ENCODE data around the gene DAP3. TPM values are rescaled to one million over a fixed set of nuclear protein-coding genes. Genes with fewer than 3 reads are reported as not detected.
"Not testable (repeated sequence)": the region's sequence is repeated elsewhere in the genome, so short reads cannot be mapped to it uniquely, and the experiment has no call there.

DAP3 gene
- total RNA-seq, 1 donor from 2014 or later, result 59.1 TPM

DNA sequence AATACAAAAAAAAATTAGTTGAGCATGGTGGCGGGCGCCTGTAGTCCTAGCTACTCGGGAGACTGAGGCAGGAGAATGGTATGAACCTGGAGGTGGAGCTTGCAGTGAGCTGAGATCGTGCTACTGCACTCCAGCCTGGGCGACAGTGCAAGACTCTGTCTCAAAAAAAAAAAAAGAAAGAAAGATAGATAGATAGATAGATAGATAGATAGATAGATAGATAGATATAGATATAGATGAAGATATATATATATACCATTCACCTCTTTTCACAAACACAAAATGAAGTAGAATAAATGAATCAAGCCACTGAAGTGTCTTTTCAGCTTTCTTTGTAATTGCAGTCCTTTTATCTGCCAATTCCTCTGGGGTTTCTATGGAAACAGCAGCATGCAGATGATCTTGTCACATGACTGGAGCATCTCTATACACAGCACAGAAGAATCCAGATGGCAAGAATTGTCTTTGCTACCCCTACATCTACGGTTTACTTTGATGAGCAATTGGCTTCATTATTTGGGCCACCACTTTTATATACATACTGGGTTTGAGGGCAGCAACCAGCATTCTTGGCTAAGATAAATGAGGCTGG lies 29.7 kb downstream of the DAP3 start:
- not testable (repeated sequence) for DNase-seq

DNA sequence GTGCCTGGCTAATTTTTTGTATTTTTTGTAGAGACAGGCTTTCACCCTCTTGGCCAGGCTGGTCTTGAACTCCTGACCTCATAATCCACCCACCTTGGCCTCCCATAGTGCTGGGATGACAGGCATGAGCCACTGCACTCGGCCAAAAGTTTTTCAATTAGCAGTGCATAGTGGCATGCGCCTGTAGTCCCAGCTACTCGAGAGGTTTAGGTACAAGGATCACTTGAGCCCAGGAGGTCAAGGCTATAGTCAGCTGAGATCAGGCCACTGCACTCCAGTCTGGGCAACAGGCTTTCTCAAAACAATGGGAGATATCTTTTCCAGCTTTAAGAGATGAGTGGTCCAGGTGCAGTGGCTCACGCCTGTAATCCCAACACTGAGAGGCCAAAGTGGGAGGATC lies 30.8 kb downstream of the DAP3 start:
- no peak for DNase-seq

DNA sequence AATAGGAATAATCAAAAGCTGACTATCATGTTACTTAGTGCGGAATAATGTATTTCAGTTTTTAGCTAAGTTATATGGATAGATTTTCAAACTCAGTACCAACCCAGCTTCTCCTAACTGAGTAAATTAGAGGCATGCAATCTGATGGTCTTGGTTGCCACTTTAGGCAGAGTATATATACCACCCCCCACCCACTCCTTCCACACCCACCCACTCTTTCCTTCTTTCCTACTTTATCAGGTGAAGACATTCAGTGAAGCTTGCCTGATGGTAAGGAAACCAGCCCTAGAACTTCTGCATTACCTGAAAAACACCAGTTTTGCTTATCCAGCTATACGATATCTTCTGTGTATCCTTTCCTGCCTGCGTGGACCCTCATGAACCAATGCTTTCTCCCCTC lies 36.3 kb downstream of the DAP3 start:
- no peak for DNase-seq

DNA sequence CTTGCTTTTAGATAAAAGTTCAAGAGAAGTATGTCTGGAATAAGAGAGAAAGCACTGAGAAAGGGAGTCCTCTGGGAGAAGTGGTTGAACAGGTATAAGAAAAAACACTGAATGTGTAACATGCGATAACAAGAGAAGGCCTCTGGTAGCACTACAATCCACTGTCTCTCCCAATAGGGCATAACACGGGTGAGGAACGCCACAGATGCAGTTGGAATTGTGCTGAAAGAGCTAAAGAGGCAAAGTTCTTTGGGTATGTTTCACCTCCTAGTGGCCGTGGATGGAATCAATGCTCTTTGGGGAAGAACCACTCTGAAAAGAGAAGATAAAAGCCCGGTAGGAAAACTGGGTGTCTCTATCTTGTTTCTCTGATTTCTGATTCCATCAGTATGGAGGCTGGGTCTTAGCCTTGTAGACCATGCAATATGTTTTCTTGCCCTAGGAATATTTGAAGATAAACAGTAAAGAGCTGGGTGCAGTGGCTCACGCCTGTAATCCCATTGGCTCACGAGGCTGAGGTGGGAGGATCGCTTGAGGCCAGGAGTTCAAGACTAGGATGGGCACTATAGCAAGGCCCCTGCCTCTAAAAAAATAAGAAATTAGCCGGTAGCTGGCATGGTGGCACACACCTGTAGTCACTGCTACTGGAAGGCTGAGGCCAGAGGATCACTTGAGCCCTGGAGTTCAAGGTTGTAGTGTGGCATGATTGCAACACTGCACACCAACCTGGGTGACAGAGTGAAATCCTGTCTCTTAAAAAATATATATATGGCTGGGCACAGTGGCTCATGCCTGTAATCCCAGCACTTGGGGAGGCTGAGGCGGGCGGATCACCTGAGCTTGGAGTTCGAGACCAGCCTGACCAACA lies 40.4 kb downstream of the DAP3 start:
- DNase-seq, result peak; percentile 24

DNA sequence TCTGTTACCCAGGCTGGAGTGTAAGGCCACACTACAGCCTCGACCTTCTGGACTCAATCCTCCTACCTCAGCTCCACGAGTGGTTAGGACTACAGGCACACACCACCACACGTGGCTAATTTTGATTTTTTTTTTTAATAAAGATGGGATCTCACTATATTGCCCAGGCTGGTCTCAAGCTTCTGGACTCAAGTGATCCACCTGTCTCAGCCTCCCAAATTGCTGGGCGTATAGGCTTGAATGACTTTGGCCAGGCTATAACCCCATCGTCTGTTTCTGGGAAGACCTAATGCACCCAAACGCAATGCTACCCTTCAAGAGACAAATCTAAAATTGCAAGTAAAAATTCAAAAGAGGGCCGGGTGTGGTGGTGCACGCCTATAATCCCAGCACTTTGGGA lies 52.1 kb downstream of the DAP3 start:
- no peak for DNase-seq

DNA sequence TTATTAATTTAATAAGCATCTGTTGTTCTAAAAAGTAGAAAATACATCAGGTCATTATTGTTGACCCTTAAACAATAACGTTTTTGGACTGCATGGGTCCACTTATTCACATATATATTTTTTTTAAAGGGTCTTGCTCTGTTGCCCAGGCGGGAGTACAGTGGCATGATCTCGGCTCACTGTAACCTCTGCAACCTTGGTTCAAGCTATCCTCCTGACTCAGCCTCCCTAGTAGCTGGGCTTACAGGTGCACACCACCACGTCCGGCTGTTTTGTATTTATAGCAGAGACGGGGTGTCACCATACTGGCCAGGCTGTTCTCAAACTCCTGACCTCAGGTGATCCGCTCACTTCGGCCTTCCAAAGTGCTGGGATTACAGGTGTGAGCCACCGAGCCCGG lies 53.0 kb downstream of the DAP3 start:
- no peak for DNase-seq

DNA sequence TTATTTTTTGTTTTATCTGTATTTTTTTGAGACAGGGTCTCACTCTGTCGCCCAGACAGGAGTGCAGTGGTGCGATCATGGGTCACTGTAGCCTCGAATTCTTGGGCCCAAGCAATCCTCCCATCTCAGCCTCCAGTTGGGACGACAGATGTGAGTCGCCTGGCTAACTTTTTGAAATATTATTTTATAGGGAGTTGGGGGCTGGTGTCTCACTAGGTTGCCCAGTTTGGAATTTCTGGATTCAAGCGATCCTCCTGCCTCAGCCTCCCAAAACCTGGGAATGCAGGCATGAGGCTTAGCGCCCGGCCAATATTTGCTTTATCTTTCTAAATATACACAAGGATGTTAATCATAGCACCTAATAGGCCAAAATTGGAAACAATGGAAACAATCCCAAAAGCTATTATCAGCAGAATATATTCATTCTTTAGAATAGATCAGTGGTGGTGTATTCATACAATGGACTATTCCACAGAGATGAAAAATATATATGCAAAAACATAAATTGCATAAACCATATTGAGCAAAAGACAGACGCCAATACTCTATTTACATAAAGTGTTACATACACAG lies 55.9 kb downstream of the DAP3 start:
- DNase-seq, result no peak

DNA sequence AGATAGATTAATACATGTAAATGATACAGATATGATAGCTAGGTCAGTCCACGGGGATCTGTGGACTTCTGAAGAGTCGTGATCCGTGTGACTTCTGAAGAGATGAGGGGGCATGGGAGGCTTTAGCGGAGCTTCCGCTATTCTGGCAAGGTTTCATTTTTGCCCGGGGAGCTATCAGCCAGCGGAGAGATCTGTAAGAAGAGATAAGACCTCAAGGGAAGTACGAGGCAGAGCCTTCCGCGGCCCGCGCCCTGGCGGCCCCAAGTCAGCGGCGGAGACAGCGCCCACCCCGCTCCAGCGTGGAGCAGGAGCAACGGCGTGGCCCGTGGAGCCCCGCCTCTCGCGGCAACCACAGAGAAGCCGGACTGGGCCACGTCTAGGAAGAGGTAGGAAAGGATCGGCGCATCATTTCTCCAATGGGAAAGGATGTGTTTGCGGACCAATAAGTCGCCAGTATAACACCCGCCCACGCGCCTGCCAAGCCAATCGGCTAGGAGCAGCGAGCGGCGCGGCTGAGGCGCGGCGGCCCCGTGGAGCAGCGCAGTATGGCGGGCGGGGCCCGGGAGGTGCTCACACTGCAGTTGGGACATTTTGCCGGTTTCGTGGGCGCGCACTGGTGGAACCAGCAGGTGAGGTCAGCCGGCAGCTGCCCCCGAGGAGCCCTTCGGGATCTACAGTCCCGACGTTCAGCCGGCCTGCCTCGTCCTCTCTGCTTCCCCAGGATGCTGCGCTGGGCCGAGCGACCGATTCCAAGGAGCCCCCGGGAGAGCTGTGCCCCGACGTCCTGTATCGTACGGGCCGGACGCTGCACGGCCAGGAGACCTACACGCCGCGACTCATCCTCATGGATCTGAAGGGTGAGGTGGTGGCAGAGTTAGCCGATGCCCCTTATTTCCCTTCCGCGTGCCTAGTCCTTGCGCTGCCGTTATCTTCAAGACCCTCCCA lies 56.7 kb downstream of the DAP3 start:
- DNase-seq, result peak; percentile 96

DNA sequence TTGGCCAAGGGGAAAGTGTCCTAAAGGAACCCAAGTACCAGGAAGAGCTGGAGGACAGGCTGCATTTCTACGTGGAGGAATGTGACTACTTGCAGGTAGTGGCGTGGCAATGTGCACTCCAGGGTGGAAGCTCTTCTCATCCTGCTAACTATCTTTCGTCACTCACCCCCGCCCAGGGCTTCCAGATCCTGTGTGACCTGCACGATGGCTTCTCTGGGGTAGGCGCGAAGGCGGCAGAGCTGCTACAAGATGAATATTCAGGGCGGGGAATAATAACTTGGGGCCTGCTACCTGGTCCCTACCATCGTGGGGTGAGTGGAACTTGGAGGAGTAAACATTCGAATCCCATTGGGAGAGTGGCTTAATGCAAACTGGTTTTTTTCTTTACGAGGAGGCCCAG lies 58.7 kb downstream of the DAP3 start:
- DNase-seq, result not testable (repeated sequence)

DNA sequence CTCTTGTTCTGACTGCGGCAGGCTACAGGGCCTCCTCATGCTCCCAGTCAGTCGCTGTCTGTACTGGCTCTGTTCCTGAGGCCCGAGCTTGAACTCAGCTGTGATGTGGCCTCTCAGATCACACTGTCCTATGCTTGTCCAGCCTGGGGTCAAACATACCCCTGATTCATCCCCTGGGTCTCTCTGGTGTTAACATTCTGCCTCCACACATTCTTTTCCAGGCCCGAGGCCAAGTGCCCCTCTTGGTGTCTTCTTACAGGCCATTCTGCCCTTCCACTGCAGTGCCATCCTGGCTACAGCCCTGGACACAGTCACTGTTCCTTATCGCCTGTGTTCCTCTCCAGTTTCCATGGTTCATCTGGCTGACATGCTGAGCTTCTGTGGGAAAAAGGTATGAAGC lies 59.2 kb downstream of the DAP3 start:
- DNase-seq, result not testable (repeated sequence)

DNA sequence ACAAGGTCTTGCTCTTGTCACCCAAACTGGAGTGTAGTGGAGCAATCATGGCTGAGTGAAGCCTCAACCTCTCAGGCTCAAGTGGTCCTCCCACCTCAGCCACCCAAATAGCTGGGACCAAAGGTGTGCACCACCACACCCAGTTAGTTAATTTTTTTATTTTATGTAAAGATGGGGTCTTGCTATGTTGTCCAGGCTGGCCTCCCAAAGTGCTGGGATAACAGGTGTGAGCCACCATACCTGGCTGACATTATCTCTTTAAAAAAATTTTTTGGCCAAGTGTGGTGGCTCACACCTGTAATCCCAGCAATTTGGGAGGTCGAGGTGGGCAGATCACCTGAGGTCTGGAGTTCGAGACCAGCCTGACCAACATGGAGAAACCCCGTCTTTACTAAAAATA lies 70.1 kb downstream of the DAP3 start:
- DNase-seq, result not testable (repeated sequence)

DNA sequence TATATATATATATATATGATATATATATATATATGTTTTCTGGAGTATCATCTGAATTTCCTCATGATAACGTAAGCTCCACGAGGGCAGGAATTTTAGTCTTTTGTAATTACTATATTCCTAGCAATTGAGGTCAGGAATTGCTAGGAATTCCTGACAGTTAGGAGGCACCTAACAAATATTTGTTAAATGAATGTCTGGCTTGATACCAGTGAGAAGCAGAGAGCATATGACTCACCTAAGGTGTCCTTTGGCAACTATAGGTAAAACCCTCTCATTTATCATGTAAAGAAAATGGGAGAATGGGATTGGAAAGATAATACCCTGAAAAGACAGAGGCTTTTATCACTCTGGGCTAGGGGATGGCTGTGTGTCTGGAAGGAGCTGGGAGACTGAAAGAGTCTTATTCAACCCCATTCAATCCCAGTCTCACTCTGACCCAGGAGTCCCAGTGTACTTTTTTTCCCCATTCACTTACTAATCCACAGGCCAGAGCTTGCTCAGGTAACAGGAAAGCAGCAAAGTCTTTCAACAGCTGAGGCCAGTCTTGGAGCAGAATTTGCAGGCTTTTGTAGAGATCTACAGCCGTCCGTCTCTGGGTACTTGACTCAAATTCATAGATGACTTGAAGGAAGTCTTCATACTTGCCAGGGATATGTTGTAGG lies 71.2 kb downstream of the DAP3 start:
- DNase-seq, result no peak

DNA sequence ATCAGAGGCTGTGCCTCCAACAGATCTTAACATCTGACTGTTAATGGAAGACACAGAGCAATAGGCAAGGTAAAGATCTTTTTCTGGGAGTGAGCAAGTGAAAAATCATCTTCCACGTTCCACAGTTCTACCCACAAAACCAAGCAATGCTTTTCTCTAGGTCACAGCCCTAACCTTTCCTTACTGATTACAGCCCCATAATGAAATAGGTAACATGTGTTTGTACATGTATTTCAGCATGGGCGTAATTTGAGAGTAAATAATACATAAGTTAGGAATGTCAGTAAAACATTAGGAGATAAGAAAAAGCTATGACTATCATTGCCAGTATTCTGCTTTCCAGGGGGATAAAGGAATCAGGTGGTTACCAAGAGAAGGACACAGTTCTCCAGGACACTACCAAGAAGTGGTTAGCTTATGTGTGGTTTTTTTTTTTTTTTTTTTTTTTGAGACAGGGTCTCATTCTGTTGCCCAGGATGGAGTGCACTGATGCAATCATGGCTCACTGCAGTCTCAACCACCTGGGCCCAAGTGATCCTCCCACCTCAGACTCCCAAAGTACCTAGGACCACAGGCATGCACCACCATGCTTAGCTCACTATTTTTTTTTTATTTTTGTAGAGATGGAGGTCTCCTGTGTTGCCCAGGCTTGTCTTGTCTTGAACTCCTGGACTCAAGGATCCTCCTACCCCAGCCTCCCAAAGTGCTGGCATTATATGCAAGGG lies 72.0 kb downstream of the DAP3 start:
- no peak for DNase-seq

DNA sequence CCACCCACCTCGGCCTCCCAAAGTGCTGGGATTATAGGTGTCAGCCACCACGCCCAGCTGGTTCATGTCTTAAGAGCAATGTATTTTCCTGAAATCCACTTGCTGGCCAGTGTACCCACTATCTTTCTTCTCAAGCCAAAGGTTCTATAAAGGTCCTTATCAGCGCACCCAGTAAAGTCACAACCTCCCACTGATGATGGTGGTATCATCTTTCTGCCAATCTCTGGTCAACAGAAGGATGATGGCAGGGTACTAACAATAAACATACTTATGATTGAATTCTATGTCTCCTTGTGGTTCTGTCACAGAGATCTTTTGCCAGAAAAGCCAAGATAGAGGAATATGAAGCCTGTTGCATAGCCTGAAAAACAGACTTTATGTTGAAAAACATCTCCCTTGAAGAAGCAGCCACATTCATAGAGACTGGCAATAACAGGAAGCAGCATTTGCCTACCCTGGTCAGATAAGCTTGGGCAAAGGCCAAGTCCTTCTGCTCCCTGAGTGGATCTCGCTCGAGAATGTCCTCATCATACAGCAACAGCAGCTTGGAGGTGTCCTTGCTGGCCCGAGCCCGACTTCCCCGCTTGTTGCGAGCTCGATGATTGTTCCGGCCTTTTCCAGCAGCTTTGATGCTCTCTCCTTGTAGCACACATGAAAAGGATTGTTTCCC lies 73.0 kb downstream of the DAP3 start:
- DNase-seq, result no peak

DNA sequence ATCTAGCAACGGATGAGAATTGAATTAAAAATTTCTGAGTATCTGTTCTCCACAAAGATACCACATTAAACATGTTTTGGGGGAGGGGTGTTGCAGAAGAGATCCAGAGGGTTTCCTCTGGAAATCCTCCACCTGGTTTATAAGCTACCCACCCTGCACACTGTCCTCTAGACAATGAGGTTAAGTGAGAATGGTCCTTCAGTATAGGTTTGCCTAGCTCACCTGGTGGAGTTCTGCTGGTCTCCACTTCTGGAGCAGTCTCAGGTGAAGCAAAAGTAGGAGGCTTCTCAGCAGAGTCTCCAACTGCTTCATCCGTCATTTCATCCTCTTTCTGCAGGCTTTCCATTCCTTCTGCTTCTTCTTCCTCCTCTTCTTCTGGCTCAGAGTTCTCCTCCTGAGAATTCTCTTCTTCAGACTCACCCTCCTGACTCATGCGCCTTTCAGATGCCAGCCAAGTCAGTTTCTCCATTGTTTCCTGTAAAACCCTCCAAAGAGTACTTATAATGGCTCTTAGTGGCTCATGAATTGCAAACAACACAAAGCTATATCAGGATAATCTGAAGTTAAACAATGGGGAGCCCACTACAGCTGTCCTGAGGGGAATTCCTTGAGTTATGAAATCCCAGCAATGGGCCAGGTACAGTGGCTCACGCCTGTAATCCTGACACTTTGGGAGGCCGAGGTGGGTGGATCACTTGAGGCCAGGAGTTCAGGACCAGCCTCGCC lies 74.4 kb downstream of the DAP3 start:
- DNase-seq, result not testable (repeated sequence)

DNA sequence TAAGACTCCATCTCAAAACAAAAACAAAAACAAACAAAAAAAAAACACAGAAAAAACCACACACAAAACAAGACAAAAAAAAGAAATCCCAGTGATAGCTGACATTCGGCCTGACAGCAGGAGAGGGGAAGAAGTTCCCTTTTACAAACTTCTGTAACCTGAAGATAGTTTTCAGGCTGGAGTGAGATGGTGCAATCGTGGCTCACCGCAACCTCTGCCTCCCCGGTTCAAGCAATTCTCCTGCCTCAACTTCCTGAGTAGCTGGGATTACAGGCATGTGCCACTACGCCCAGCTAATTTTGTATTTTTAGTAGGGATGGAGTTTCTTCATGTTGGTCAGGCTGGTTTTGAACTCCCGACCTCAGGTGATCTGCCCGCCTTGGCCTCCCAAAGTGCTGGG lies 75.1 kb downstream of the DAP3 start:
- not testable (repeated sequence) for DNase-seq

DNA sequence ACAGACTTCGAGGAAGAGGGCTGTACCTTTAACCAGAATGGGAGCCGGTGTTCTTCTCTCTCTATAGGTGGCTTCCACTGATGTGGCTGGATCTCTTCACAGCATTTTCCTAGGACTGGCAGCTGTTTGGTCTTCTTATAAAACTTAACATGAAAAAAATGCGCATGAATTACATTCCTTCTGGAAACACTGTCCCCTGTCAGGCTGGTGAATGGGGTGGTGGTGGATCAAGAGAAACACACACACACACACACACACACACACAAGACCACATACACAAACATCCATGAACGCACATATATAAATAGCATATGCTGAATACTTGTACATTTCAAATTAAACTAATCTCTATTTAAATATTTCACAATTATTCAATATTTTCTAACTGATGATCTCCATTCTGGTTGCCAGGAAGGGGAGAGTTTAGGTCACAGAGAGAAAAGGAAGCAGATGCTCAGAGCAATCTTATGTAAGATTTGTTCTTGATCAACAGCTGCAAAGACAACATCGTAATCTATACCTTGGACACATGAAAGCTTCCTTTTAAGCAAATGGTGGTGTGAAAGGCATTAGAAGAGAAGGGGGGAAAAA lies 78.6 kb downstream of the DAP3 start:
- not testable (repeated sequence) for DNase-seq

DNA sequence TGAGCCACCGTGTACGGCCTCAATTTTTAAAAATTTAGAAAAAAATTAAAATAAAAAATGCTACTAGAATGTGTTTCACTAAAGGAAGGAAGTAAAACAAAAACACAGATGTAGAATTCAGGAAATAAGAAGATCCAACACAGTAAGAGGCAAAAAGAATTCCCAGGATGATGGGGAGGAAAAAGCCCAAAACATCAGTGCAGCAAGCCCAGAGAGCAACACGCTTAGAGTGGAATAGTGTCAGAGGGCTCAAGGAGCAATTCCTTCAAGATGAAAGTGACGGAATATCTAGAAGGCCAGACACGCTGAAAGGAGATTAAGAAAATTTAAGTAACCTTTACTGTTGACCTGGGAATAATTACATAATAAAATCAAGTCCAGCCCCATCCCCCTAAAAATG lies 80.4 kb downstream of the DAP3 start:
- DNase-seq, result no peak

DNA sequence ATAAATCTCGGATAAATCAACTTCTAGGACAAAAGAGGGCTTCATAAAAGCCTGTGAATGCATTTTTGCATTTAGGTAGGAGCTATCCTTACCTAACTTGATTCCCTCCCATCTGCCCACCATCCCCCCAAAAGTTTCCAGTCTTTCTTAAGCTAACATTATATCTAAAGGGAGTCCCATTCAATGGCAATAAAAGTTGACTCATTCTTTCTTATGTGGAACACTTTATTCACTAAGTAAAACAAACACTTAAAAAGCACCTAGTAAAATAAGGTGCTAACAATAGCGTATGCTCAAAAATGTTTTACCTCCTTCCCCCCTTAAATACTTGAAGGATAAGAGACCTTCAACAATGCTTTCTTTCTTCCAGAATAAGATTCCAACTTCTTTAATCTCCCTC lies 84.3 kb downstream of the DAP3 start:
- no peak for DNase-seq

All from skin of body (tissue), 2 donors.